Measurements from ENCODE around the gene GRHL1.

- TF ChIP-seq ETS1 (IDR thresholded peaks at IDR 0.05) (no peak), EZH2phosphoT487 (IDR thresholded peaks at IDR 0.05; ENCODE audit: unreplicated experiment) (no peak), JUNB (IDR thresholded peaks at IDR 0.05; ENCODE audit: unreplicated experiment) (no peak)
These were observed 77.7 kb downstream of the GRHL1 start for GRCh38 chr2:10028988-10029874.
